Neuronal stem cell (in vitro differentiated cells): Measurements from ENCODE around the gene CABP4.

Experiments used
- DNase-seq: peaks from one replicate; pipeline ENCODE4 v3.0.0-alpha.2; 2013; ENCODE audit warnings: low spot score
- H2AFZ ChIP-seq: one replicate; pipeline ENCODE4 v1.6.1; 2013; ENCODE audit warnings: mild to moderate bottlenecking, low read length, inconsistent platforms
- H2AK5ac ChIP-seq: 2 replicates; pipeline ENCODE4 v1.6.1; 2013; ENCODE audit warnings: low read depth, mild to moderate bottlenecking, inconsistent platforms, low read length, moderate library complexity, mixed read lengths
- H2BK120ac ChIP-seq: 2 replicates; pipeline ENCODE4 v1.6.1; 2013; ENCODE audit warnings: low read depth, mild to moderate bottlenecking, inconsistent platforms, low read length, moderate library complexity, mixed read lengths
- H2BK12ac ChIP-seq: one replicate; pipeline ENCODE4 v1.6.1; 2013; ENCODE audit warnings: low read length, inconsistent platforms
- H2BK15ac ChIP-seq: 2 replicates; pipeline ENCODE4 v1.6.1; 2013; ENCODE audit warnings: mild to moderate bottlenecking, low read length, inconsistent platforms, mixed read lengths
- H2BK5ac ChIP-seq: one replicate; pipeline ENCODE4 v1.6.1; 2013; ENCODE audit warnings: inconsistent platforms, mild to moderate bottlenecking, low read length, moderate library complexity
- H3K14ac ChIP-seq: one replicate; pipeline ENCODE4 v1.6.1; 2013; ENCODE audit warnings: low read length, inconsistent platforms
- H3K18ac ChIP-seq: 2 replicates; pipeline ENCODE4 v1.6.1; 2013; ENCODE audit warnings: low read length, inconsistent platforms
- H3K23ac ChIP-seq: 2 replicates; pipeline ENCODE4 v1.6.1; 2013; ENCODE audit warnings: low read depth, mild to moderate bottlenecking, mixed read lengths, low read length, inconsistent platforms; ENCODE audit not compliant: poor library complexity
- H3K27ac ChIP-seq: replicated peaks from 3 replicates; pipeline ENCODE4 v1.5.1; 2013; ENCODE audit warnings: low read length, inconsistent platforms
- H3K27me3 ChIP-seq, 3 experiments: 2 replicates each; pipeline ENCODE4 v1.6.1; 2013; ENCODE audit warnings: low read length in 3 of 3, mild to moderate bottlenecking in 2 of 3, inconsistent platforms in 1 of 3, low read depth in 1 of 3, mixed read lengths in 1 of 3, moderate library complexity in 1 of 3; ENCODE audit not compliant: control insufficient read depth in 3 of 3, insufficient read depth in 3 of 3
- H3K36me3 ChIP-seq, 2 donors: replicated peaks in 1 of 2; 2 replicates each; pipeline ENCODE4 v1.6.1; 2013; ENCODE audit warnings: low read length in 2 of 2; ENCODE audit not compliant: control insufficient read depth in 2 of 2, insufficient read depth in 2 of 2
- H3K4ac ChIP-seq: 2 replicates; pipeline ENCODE4 v1.6.1; 2013; ENCODE audit warnings: inconsistent platforms, mild to moderate bottlenecking, low read length, moderate library complexity
- H3K4me1 ChIP-seq, 2 donors: 1 replicate in 1 of 2; 2 replicates in 1 of 2; pipeline ENCODE4 v1.6.1; 2013; ENCODE audit warnings: low read length in 2 of 2, low read depth in 1 of 2; ENCODE audit not compliant: control insufficient read depth in 2 of 2, insufficient read depth in 1 of 2
- H3K4me2 ChIP-seq: one replicate; pipeline ENCODE4 v1.6.1; 2013; ENCODE audit warnings: mild to moderate bottlenecking, low read length, inconsistent platforms; ENCODE audit not compliant: insufficient read depth, poor library complexity, severe bottlenecking
- H3K4me3 ChIP-seq, 2 donors: 2 replicates each; pipeline ENCODE4 v1.5.1; 2013; ENCODE audit warnings: low read length in 2 of 2, mild to moderate bottlenecking in 2 of 2, inconsistent platforms in 1 of 2, moderate library complexity in 1 of 2
- H3K79me1 ChIP-seq: one replicate; pipeline ENCODE4 v1.6.1; 2013; ENCODE audit warnings: low read depth, mild to moderate bottlenecking, inconsistent platforms, low read length, moderate library complexity
- H3K9ac ChIP-seq: one replicate; pipeline ENCODE4 v1.6.1; 2013; ENCODE audit warnings: mild to moderate bottlenecking, low read depth, low read length, inconsistent platforms; ENCODE audit not compliant: poor library complexity
- H3K9me3 ChIP-seq, 2 donors: replicated peaks in 1 of 2; 2 replicates each; pipeline versions ENCODE3 to v1.6.1; 2013; ENCODE audit warnings: low read length in 2 of 2, mild to moderate bottlenecking in 2 of 2, inconsistent platforms in 1 of 2, low read depth in 1 of 2, mixed read lengths in 1 of 2, moderate library complexity in 1 of 2; ENCODE audit not compliant: control insufficient read depth in 2 of 2, insufficient read depth in 1 of 2
- H4K8ac ChIP-seq: one replicate; pipeline ENCODE4 v1.6.1; 2013; ENCODE audit warnings: low read depth, mild to moderate bottlenecking, inconsistent platforms, low read length, moderate library complexity
- H4K91ac ChIP-seq: one replicate; pipeline ENCODE4 v1.6.1; 2013; ENCODE audit warnings: low read length, low read depth, mild to moderate bottlenecking, inconsistent platforms; ENCODE audit not compliant: poor library complexity
- WGBS, 2 donors: extraction: QIAGEN DNeasy Blood & Tissue Kit; methylation state at CpG; one replicate each; pipeline ENCODE4 v1.1.7; 2013; ENCODE audit warnings: missing lambda C conversion rate in 2 of 2, mixed read lengths in 1 of 2; ENCODE audit not compliant: insufficient read length in 2 of 2, insufficient replicate concordance in 1 of 2; ENCODE audit errors: extremely low coverage in 2 of 2; 5-methylcytosine and 5-hydroxymethylcytosine counted together

CABP4 gene

GRCh38 chr11:67493548-67494370, 38.6 kb downstream of the CABP4 start:
- H3K14ac ChIP-seq: no peak overlapping the region
- no peak overlapping the region for H3K4ac ChIP-seq
- no peak overlapping the region for H2AK5ac ChIP-seq
- H3K4me1 ChIP-seq: no peaks in the 10 kb centered on the region
- no peak overlapping the region for H3K27ac ChIP-seq
- WGBS, 2 donors: no CpG with 5 or more reads among the region's 65 CpGs
- peaks cover 9% of the 10 kb centered on the region for H3K79me1 ChIP-seq
- H4K8ac ChIP-seq: peak overlapping the region; percentile 92
- H3K9ac ChIP-seq: no peak overlapping the region
- H3K4me2 ChIP-seq: no peak overlapping the region
- no peaks in the 10 kb centered on the region for H3K27me3 ChIP-seq
- DNase-seq: no peak
- no peak overlapping the region for H2BK120ac ChIP-seq
- no peak overlapping the region for H4K91ac ChIP-seq
- H2BK15ac ChIP-seq: no peak overlapping the region
- H3K23ac ChIP-seq: no peak overlapping the region
- H2BK12ac ChIP-seq: no peak overlapping the region
- no peak overlapping the region for H2AFZ ChIP-seq
- peaks cover 68 to 95% of the 10 kb centered on the region in 2 donors for H3K36me3 ChIP-seq
- no peak overlapping the region for H2BK5ac ChIP-seq
- H3K4me3 ChIP-seq: no peak overlapping the region
- H3K9me3 ChIP-seq: no peaks in the 10 kb centered on the region
- no peak overlapping the region for H3K18ac ChIP-seq

- H3K9me3 ChIP-seq: no peaks in the 10 kb centered on the region
- no peak overlapping the region for H2AFZ ChIP-seq
- H3K9ac ChIP-seq: no peak overlapping the region
- no peak overlapping the region for H4K8ac ChIP-seq
- H3K4me3 ChIP-seq: no peak overlapping the region
- no peak overlapping the region for H2AK5ac ChIP-seq
- H3K14ac ChIP-seq: no peak overlapping the region
- H4K91ac ChIP-seq: no peak overlapping the region
- no peak overlapping the region for H3K4me2 ChIP-seq
- WGBS, 2 donors: no CpG with 5 or more reads among the region's 59 CpGs
- no peak overlapping the region for H3K4ac ChIP-seq
- no peak overlapping the region for H2BK12ac ChIP-seq
- H3K23ac ChIP-seq: no peak overlapping the region
- peaks cover 9% of the 10 kb centered on the region for H3K79me1 ChIP-seq
- DNase-seq: no peak
- no peak overlapping the region for H3K27ac ChIP-seq
- no peak overlapping the region for H2BK5ac ChIP-seq
- peak overlapping the region; percentile 17 for H3K18ac ChIP-seq
- H2BK15ac ChIP-seq: no peak overlapping the region
- peaks cover 65 to 90% of the 10 kb centered on the region in 2 donors for H3K36me3 ChIP-seq
- H3K27me3 ChIP-seq: no peaks in the 10 kb centered on the region
- H2BK120ac ChIP-seq: no peak overlapping the region
- no peaks in the 10 kb centered on the region for H3K4me1 ChIP-seq
Observed at GRCh38 chr11:67494371-67495233, 39.4 kb downstream of the CABP4 start.

- Histone ChIP-seq H3K14ac (no peak overlapping the region), H3K4me3 (no peak overlapping the region), H4K91ac (no peak overlapping the region), H2BK120ac (no peak overlapping the region), H2AK5ac (no peak overlapping the region), H3K4me2 (no peak overlapping the region), H3K9me3 (no peaks in the 10 kb centered on the region), H3K36me3 (peaks cover 63 to 90% of the 10 kb centered on the region in 2 donors), H3K4ac (no peak overlapping the region), H3K27ac (no peak overlapping the region), H2AFZ (no peak overlapping the region), H2BK12ac (no peak overlapping the region), H2BK5ac (no peak overlapping the region), H3K23ac (no peak overlapping the region), H3K4me1 (no peaks in the 10 kb centered on the region), H3K27me3 (no peaks in the 10 kb centered on the region), H4K8ac (peak overlapping the region; percentile 43), H3K9ac (no peak overlapping the region), H3K18ac (peak overlapping the region; percentile 17), H2BK15ac (no peak overlapping the region), H3K79me1 (peaks cover 12% of the 10 kb centered on the region)
- WGBS, 2 donors: no CpG with 5 or more reads among the region's 16 CpGs
- no peak for DNase-seq
Observed at GRCh38 chr11:67495234-67496005, 40.3 kb downstream of the CABP4 start.
